Left colon (tissue), 2 donors: Measurements from ENCODE around the gene IGF1R. TPM values are rescaled to one million over a fixed set of nuclear protein-coding genes. Genes with fewer than 3 reads are reported as not detected.
A peak's percentile ranks its signal among the peaks of the same experiment; 100 is the strongest.

Experiments
- ATAC-seq: fragments of 200-7000 bp; cut with Tn5 transposase; one replicate; pipeline ENCODE4 v1.9.1; 2020; ENCODE audit warnings: mild to moderate bottlenecking, moderate library complexity
- DNase-seq, 2 donors: peaks; one replicate each; pipeline ENCODE4 v3.0.0-alpha.2; 2020
- intact Hi-C, 2 donors: fragments of 100-400 bp; cut with DNase I in 1 of 2; cut with micrococcal nuclease in 1 of 2; formaldehyde crosslinking; loops; one replicate each; pipeline versions ENCODE4 v1.11.2 to v1.14.0; 2022; cut with DNase I, micrococcal nuclease
- total RNA-seq, 2 donors: library from RNA; stranded (reverse); fragmentation: NEBNext Ultra II Directional; extraction: Animal tissue kit (Norgen Biotek cat#: 25700); gene quantifications; one replicate each; pipeline ENCODE4 v1.2.1, GENCODE V29; 2021
- donor health status: DM: no; HTN: no; CAD: no.
- donor health status: DM: yes; HTN: yes; CAD: no.

IGF1R gene
- total RNA-seq, 2 donors from 2014 or later, result 40.2 to 42.0 TPM

DNA sequence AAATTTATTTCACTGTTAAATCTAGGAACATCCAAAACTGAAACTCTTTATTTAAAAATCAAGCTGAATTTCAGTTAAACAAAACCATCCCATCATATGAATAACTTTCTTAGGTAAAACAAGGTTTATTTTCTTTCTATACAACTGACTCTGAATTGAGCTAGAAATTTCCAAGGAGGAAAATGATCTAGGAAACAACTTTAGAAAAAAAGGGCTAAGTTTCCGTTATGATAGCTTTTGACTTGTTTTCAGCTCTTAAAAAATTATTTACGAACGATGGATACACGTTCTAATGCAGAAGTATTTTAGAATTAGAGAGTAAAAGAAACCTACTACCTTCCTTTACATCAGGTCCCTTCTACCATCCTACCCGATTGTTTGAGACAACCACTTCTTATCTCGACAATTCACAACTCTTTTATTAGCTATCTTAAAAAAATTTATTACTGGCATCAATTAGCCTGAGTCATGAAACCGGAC lies 1.8 kb upstream of the IGF1R start:
- intact Hi-C loops, result no loop called here

DNA sequence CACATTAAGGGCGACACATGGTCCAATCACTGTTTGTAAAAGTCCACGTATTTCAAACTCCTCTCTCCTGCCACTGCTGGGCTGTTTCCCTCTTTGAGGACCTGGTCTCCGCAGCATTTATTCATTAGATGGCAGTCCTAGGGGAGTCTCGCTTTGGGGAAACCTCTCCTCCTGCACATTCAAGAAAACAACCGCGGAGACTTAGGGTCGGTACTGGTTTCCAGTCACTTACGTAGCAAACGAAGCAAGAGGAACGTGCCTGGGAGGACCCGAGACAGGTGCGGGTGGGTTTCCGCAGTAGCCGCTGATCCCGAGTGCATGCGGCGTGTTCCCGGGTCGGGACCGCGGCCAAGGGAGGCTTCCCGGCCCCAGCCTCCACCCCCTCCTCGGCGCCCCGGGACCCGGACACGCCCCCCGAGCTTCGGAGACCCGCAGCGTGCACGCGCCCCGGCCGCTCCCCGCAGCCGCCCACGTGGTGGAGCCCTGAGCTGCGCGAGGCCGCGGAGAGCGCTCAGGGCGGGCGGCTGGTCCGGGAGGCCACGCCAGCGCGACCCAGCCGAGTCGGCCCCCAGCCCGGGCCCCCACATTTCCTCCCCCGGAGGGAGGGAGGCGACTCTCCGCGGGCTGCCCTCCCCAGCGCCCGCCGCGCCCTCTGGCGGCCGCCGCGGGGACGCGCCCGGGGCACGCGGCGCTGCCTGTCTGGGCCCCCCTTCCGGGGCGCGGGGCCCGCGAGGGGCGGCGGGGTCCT lies 1.1 kb upstream of the IGF1R start:
- intact Hi-C loops, result no loop called here
- ATAC-seq, result peak; percentile 48
- DNase-seq, result peak; percentile 76 to 78

More for the DNA sequence above, 1.8 kb upstream of the IGF1R start:
- DNase-seq, result no peak
- no peak for ATAC-seq

DNA sequence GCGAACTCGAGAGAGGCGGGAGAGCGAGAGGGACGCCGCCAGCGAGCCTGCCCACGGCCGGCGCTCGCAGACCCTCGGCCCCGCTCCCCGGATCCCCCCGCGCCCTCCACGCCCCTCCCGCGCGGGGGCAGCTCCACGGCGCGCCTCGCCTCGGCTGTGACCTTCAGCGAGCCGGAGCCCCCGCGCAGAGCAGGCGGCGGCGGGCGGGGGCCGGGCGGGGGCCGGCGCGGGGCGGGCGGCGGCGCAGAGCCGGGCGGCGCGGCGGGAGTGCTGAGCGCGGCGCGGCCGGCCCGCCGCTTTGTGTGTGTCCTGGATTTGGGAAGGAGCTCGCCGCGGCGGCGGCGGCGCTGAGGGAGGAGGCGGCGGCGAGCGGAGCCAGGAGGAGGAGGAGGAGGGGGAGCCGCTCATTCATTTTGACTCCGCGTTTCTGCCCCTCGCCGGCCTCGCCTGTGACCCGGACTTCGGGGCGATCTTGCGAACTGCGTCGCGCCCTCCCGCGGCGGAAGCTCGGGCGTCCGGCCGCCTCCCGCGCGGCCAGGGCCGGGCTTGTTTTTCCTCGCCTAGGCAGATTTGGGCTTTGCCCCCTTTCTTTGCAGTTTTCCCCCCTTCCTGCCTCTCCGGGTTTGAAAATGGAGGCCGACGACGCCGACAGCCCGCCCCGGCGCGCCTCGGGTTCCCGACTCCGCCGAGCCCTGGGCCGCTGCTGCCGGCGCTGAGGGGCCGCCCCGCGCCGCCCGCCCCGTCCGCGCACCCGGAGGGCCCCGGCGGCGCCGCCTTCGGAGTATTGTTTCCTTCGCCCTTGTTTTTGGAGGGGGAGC lies 524 bp downstream of the IGF1R start:
- intact Hi-C loops, result no loop called here
- ATAC-seq (peak; percentile 15), DNase-seq (peak; percentile 37 to 63)

DNA sequence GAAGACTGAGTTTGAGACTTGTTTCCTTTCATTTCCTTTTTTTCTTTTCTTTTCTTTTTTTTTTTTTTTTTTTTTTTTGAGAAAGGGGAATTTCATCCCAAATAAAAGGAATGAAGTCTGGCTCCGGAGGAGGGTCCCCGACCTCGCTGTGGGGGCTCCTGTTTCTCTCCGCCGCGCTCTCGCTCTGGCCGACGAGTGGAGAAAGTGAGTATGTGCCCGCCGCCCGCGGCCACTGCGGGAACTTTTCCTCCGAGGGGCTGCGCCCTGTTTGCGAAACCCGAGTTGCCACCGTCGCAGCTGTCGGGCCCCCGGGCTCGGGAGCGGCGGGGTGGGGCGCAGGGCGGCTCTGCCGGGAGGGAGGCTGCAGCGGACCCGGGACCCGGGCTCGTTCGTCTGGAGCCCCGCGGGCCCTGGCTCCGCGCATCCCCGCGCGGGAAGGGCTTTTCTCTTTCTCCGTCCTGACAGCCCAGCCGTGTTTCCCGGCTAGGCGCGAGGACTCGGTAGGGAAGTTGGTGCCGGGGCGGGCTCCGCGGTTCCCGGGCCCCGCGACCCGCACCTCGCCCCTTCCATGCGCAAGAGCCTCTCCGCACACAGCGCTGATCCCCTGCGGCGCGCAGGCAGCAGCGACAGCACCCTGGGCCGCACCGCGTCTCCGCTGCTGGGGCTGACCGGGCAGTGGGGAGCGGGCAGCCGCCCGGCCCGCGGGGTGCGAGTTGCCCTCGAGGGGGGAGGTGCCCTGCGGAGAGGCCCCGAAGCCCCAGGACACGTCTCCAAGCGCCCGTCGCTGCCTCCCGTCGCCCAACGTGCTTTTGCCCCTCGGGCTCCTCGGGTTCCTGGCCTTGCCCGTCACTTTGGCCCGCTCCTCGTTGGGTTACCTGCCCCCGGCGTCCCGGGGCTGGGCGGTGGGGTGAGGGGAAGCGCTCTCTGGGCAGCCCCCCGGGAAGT lies 1.4 kb downstream of the IGF1R start:
- DNase-seq (peak; percentile 37 to 67), ATAC-seq (peak; percentile 21)
- intact Hi-C loops, result loop anchor here in 1 of 2 donors (10.0 kb wide), 1 partner anchor 125 kb away; no protein-coding TSS in a partner anchor

DNA sequence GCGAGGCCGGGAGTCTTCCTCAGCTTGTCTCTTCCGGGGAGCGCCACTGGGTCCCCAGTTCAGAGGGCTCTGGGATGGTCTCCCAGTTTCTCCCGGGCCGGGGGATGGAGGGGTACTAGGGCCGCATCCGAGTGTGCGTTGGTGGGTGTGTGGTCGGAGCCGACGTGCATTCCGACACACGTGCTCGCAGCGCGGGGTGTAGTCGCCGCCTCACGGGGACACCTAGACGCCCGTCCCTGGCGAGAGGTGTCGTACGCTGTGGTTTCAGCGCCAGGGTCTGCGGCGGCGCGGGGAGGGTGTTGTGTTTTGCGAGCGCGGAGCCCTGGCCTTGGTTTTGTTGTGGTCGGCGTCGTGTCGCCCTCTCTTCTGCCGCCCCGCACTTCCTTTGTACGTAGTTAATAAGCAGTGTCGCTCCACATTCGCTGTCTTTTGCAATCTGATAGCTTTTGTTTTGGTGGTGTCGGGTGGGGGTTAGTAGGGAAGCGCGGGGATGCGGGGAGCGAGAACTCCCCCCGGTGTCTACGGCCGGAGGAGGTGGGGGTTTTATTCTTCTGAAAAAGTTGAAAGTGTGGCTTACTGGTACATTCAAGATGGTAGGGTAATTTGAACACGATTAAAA lies 2.2 kb downstream of the IGF1R start:
- ATAC-seq (peak; percentile 30), DNase-seq (peak; percentile 34 to 59)
- intact Hi-C loops, result loop anchor here in 1 of 2 donors (10.0 kb wide), 1 partner anchor 124 kb away; no protein-coding TSS in a partner anchor

DNA sequence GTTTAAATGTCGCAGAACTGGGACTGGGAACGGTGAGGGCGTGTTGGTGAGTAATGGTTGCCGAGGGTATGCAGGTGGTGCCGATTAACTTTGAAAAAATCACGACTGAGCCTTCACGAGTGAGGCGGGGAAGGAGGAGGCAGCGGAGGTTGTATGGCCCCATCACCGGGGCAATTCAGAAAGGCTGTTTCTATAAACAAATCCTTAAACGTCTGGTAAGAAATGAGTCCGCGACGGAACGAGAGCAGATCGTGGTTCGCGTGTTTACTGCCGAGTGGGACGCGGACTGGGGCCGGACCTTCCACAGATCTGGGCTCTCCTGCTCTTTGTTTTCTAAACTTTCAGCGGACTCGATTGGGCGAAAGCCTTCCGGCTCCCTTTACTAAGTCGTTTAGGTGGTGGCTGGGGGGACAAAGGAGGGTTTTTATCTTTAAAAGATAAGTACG lies 2.7 kb downstream of the IGF1R start:
- no peak for ATAC-seq
- intact Hi-C loops, result loop anchor here in 1 of 2 donors (10.0 kb wide), 1 partner anchor 124 kb away; no protein-coding TSS in a partner anchor
- DNase-seq, result peak; percentile 33 to 40

DNA sequence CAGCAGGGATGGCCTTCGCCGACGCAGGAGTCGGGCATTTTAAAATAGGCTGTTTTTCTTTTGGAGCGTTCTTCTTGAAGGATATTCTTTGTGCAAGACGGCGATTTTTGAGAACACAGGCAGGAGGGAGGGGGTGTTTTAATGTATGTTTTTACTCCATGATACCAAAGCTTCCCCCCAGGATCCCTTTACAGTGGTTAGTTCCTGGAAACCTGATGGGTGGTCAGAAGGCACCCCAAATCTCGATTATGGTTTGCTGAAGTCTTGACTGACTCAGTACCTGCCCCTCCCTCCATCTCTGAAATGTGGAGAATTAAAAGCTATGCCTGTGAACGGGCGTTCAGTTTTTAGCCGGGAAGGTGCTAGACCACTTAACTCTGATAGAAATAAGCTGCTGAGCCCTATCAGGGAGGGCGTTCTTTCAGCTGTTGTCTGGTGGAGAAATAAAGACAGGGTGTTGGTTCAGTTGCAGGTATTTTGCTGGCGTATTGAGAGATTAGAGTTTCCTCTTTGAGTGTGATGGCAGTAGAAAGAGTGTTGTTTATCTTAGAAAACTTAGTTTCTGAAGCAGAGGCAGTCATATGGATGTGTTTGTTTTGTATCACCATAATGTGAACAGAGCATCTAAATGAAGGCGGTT lies 3.4 kb downstream of the IGF1R start:
- ATAC-seq, result no peak
- intact Hi-C loops, result loop anchor here in 1 of 2 donors (10.0 kb wide), 1 partner anchor 123 kb away; no protein-coding TSS in a partner anchor
- DNase-seq, result no peak

DNA sequence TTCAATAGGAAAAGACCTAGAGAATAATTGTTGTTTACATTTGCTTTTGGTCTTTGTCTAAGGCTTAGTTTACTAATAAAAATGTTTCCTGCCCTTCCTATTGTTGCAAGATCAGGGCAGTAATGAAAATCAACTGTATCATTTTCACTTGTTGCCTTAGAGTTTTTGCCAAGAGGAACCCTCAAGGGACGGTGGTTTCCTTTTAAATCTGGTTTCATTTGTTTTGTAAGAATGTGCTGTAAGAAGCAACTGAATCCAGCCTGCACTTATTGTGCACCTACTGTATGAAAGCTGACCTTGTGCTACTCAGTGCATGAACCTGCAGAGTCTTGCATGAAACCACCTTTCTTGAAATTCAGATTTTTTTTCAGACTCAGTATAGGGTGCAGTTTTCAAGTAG lies 5.3 kb downstream of the IGF1R start:
- DNase-seq (no peak), ATAC-seq (no peak)
- intact Hi-C loops, result loop anchor here in 1 of 2 donors (10.0 kb wide), 1 partner anchor 121 kb away; no protein-coding TSS in a partner anchor

DNA sequence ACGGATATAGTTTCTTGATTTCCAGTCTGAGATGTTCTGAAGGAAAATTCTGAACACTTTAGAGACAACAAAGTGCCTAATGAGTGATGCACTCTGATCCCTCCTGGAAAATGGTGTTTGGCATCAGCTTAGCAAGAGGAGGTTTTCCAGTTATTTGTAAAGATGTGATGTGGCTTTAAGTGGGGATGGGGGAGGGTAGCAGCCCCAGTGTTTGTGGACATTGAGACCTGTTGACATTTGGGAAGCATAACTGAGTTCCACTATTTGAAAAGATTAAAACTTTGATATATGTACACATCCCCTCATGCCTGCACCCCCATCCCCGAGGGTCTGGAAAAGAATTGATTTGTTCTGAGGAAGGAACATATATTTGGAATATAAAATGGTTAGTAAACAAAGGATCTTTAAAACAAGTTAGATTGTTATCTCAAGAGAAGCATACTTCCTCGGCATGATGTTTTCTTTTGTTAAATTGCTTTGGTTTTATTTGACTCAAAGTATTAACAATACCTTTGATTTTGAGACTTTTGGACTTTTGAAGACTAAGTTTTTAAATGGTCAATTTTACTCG lies 6.5 kb downstream of the IGF1R start:
- DNase-seq, result no peak

DNA sequence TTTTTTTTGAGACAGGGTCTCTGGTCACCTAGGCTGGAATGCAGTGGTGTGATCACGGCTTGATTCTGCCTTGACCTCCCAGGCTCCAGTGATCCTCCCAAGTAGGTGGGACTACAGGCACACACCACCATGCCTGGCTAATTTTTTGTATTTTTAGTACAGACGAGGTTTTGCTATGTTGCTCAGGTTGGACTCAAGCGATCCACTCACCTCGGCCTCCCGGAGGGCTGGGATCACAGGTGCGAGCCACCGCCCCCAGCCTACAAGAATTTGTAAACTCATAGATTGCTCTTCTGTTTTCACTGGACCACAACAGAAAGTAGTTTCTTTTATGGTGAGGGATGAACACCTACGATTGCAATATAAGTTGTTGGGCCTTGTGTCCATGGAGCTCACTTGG lies 7.4 kb downstream of the IGF1R start:
- intact Hi-C loops, result loop anchor here in 1 of 2 donors (5.0 to 10.0 kb wide), 2 partner anchors 119 to 133 kb away; no protein-coding TSS in a partner anchor
- DNase-seq, result no peak

More for the DNA sequence above, 6.5 kb downstream of the IGF1R start:
- intact Hi-C loops, result loop anchor here in 1 of 2 donors (5.0 to 10.0 kb wide), 2 partner anchors 120 to 133 kb away; no protein-coding TSS in a partner anchor
- ATAC-seq, result no peak

DNA sequence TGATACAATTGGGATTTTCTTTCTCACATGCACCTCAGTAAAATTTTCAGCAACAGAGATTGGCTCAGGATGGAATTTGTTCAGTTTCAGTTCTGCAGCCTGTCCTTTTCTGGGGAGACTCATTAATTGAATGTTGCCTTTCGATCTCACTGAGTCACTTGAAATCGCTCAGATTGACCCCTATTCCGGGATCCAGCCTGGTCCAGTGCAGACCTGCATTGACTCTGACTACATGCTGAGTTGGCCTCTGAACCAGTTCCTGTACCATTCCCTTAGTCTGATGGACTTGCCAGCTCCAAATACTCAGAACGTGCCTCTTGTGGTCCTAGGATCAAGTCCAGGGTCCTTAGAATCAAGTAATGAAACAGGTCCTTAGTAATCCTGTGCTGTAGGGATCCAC lies 9.4 kb downstream of the IGF1R start:
- intact Hi-C loops, result loop anchor here in 1 of 2 donors (5.0 to 10.0 kb wide), 2 partner anchors 117 to 135 kb away; no protein-coding TSS in a partner anchor
- no peak for DNase-seq
- no peak for ATAC-seq

More for the DNA sequence above, 7.4 kb downstream of the IGF1R start:
- no peak for ATAC-seq

DNA sequence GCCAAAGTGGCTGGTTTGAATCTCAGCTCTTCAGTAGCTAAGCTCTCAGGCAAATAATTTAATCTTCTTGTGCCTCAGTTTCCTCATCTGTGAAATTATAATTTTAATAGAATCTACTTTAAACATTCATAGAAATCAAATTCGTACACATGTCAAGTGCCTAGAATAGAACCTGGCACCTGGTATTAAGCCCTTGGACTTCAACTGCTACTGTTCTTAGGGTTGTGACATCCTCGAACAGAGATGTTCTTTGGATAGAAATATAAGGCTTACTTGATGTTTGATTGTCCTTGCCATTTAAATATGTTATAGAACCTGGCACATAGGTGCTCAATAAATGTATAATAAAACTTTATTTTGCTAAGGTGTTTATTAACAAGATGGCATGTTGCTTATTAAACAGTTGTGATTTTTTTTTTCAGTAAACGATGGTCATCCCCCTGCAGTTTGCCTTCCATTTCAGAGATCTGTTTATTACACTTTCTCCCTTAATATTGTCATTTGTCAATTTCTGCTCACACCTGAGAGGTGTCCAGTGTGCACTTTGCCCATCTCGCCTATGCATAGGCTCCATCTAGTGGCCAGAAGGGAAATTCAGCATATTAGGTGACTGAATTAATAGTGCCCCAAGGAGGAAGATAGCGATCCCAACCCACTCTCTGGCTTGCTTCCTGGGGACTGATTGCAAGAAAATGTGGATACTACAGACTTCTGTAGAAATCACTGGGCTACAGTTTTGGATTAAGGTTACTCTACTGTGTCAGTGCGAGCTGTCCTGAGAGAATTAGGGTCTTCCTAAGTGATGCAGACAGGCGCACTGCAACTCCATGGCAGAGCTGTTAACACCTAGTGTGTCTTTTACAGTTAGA lies 10.7 kb downstream of the IGF1R start:
- intact Hi-C loops, result loop anchor here in 1 of 2 donors (5.0 to 10.0 kb wide), 2 partner anchors 116 to 137 kb away; no protein-coding TSS in a partner anchor
- peak; percentile 84 for ATAC-seq
- DNase-seq, result peak in 1 of 2 donors; percentile 15

DNA sequence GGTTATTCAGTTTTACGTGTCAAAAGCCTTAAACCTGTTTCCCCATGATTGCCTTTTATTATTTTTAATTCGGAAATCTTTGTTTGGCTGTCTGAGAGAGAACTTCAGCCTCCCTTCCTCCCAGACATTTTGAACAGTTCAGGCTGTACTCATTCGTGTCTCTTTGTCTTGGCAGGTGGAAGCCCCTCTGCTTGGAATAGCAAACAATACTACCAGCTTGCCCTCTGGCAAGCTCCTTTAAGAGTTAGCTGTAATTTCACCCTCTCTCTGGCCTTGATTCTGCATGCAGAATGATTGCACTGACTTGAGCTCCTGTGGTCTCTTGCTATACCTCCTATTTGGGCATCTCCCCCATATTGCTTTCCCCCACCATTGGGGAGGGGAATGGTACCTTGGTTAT lies 11.7 kb downstream of the IGF1R start:
- intact Hi-C loops, result no loop called here
- no peak for DNase-seq
- no peak for ATAC-seq

DNA sequence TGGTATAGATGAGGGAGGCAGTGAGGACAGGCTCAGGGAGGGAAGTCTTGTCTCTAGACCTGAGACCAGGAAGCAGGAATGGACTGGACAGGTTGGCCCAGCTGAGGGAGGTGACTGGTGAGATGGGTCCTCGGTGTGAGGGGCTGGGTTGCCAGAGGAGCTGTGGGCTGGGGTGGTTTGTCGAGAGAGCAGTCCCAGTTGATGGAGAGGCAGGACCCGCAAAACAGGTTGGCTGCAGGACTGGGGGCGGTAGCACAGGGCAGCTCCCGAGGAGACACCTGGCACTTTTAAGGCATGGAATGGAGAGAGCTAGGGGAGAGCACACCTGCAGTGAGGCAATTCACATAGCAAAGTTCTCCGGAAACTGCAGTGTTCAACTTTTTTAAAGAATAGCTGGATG lies 14.7 kb downstream of the IGF1R start:
- intact Hi-C loops, result no loop called here
- no peak for DNase-seq
- ATAC-seq, result no peak

DNA sequence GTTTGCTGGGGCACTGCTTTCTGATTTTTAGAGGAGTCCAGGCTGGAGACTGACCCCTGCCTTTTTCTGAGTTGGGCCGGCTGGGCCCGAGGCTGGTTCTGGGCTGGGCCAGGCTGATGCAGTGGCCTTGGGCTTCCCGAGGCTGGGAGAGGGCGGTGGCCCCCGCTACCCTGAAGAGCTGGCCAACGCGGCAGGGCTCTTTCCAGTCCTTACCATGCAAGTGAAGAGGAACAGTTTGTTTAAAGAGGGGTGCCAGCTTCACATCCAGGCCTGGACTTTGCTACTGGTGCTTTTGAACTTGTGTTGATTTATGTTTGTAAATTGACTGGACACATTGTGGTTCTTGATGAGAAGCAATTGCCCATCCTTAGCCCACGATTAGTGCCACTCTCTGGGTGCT lies 15.3 kb downstream of the IGF1R start:
- DNase-seq, result no peak
- peak; percentile 32 for ATAC-seq
- intact Hi-C loops, result no loop called here

DNA sequence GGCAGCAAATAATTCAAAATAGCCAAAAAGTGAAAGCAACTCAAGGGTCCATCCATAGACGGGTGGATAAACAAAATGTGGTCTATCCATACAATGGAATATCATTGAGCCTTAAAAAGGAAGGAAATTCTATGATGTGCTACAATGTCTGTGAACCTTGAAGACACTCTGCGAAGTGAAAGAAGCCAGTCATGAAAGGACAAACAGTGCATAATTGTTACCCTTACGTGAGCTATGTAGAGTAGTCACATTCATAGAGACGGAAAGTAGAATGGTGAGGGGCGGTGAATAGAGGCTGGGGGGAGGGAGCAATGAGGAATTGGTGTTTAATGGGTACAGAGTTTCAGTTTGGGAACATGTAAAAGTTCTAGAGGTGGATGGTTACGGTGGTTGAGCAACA lies 18.1 kb downstream of the IGF1R start:
- no peak for ATAC-seq
- no peak for DNase-seq
- intact Hi-C loops, result no loop called here
